HFF-Myc (cell line): ENCODE data around the gene PPOX.

Experiments
- DNase-seq: peaks from one replicate; pipeline ENCODE4 v3.0.0-alpha.2; 2011; ENCODE audit warnings: low read depth; ENCODE audit errors: extremely low read depth
- H3K4me3 ChIP-seq: replicated peaks from 2 replicates; pipeline ENCODE4 v1.5.1; 2011; ENCODE audit warnings: low read depth, mild to moderate bottlenecking, control low read depth, low read length
- CTCF ChIP-seq: IDR thresholded peaks from 2 replicates; pipeline ENCODE4 v1.5.1; 2012; ENCODE audit warnings: mild to moderate bottlenecking, low read depth, low read length, control low read depth; ENCODE audit errors: missing control alignments

The PPOX gene

GRCh38 chr1:161171191-161171590 lies 5.0 kb downstream of the PPOX start:
- DNase-seq: no peak
- no peak overlapping the region for H3K4me3 ChIP-seq

DNA sequence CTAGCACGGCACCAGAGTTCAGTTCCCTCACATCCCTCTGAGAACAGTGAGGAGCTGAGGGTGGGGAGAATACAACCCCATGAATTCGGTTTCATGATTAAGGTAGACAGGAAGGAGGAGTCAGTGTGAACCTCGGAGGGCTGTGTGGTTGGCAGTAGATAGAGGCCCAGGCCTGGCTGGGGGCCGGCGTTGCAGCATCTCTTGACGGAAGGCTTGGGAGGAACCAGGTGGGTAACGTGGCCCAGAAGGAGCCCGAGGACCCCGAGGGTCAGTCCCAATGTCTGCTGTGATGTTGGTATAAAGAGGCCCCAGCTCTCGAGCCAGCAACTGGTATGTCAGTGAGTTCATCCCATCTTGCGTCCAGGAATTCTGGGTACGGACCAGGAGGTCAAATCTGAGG lies 5.5 kb downstream of the PPOX start:
- no peak for DNase-seq
- TF ChIP-seq CTCF: no peak
- no peak overlapping the region for H3K4me3 ChIP-seq

More at GRCh38 chr1:161171191-161171590, 5.0 kb downstream of the PPOX start:
- peak; percentile 33 for TF ChIP-seq CTCF

- TF ChIP-seq CTCF: no peak
- H3K4me3 ChIP-seq: no peak overlapping the region
- no peak for DNase-seq
Observed at GRCh38 chr1:161172349-161172748, 6.1 kb downstream of the PPOX start.

GRCh38 chr1:161172776-161173376 lies 6.7 kb downstream of the PPOX start:
- H3K4me3 ChIP-seq: no peak overlapping the region
- DNase-seq: no peak
- TF ChIP-seq CTCF: no peak

- no peak for DNase-seq
- no peak for TF ChIP-seq CTCF
Observed at GRCh38 chr1:161173711-161174110, 7.5 kb downstream of the PPOX start.

GRCh38 chr1:161174911-161175310 lies 8.7 kb downstream of the PPOX start:
- no peak for DNase-seq
- H3K4me3 ChIP-seq: no peak overlapping the region
- TF ChIP-seq CTCF: no peak

More at GRCh38 chr1:161173711-161174110, 7.5 kb downstream of the PPOX start:
- H3K4me3 ChIP-seq: no peak overlapping the region
